HG02759 (cell line): Measurements from ENCODE around the gene GIGYF1.
A peak's percentile ranks its signal among the peaks of the same experiment; 100 is the strongest.
"Not testable (repeated sequence)": the region's sequence is repeated elsewhere in the genome, so short reads cannot be mapped to it uniquely, and the experiment has no call there.

ENCODE experiments used
- ATAC-seq: cut with Tn5 transposase; IDR thresholded peaks from one replicate; pipeline ENCODE4 v1.9.1; 2021; ENCODE audit warnings: mild to moderate bottlenecking, moderate library complexity; ENCODE audit not compliant: unreplicated experiment

Gene GIGYF1

DNA sequence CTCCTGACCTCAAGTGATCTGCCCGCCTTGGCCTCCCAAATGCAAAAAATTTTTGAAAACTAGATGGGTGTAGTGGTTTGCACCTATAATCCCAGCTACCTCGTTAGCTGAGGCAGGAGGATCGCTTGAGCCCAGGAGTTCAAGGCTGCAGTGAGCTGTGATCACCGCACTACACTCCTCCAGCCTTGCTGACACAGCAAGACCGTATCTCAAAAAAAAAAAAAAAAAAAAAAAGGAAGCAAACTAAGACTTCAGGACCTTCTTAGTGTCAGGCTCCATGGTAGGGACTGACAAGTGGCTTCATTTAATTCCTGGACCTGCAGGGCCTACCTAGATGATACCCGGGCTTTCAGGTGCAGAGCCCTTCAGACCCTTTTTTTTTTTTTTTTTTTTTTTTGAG, 14.3 kb upstream of the GIGYF1 start:
- no peak for ATAC-seq

GRCh38 chr7:100706672-100707311, 12.7 kb upstream of the GIGYF1 start:
- ATAC-seq = no peak

- ATAC-seq = peak; percentile 93
Measured at GRCh38 chr7:100705753-100706671, 12.0 kb upstream of the GIGYF1 start, which contains the start of gene POP7. Gene POP7 (plus strand): TSS chr7:100706121. CDS start chr7:100706831, 710 bp downstream.

GRCh38 chr7:100705320-100705752, 11.3 kb upstream of the GIGYF1 start:
- ATAC-seq = peak; percentile 60

GRCh38 chr7:100701089-100701488, 7.0 kb upstream of the GIGYF1 start:
- ATAC-seq = not testable (repeated sequence)

GRCh38 chr7:100699018-100699417, 5.0 kb upstream of the GIGYF1 start:
- no peak for ATAC-seq

DNA sequence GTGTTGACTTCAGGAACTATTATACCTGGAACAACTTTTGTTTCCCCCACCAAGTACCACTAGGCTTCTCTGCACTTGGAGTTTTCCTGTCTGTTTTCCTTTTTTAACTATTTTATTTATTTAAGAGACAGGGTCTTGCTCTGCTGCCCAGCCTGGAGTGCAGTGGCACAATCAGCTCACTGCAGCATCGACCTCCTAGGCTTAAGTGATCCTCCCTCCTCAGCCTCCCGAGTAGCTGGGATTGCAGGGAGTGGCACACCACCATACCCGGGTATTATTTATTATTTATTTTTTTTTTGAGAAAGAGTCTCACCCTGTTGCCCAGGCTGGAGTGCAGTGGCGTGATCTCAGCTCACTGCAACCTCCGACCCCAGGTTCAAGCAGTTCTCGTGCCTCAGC, 2.1 kb upstream of the GIGYF1 start:
- no peak for ATAC-seq

DNA sequence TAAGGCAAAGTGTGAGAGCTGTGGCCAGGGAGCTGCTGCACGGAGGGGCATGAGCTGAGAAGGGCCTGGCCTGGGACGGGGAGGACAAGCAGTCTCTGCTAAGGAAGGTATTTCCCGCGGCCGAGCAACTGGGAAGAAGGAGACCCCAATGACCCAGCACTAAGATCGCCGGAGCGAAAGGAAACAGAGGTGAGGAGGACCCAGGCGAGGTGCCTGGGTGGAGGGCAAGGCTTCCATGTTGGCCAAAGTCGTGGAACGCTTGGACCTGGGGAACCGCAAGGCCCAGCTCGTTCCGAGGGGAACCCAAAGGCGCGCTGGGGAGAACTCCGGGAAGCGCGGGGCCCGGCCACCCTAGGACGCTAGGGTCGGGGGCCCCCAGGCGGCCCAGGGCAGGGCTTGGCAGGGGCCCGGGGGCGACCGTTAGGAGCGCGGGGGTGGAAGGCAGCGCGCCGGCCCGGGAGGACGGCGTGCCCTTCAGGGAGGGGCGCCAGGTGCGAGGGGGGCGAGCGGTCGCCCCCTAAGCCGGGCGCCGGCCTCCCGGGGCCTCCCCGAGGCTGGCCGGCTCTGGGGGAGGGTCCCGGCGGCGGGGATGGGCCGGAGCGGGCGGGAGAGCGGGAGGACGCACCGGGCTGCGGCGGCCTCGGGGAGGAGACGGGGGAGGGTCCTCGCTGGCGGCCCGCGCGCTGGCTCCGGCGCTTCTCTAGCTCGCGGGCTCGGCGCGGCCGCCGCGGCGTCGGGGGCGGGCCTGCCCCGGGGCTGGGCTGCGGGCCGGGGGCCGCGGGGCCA, 545 bp downstream of the GIGYF1 start:
- ATAC-seq = peak; percentile 34

DNA sequence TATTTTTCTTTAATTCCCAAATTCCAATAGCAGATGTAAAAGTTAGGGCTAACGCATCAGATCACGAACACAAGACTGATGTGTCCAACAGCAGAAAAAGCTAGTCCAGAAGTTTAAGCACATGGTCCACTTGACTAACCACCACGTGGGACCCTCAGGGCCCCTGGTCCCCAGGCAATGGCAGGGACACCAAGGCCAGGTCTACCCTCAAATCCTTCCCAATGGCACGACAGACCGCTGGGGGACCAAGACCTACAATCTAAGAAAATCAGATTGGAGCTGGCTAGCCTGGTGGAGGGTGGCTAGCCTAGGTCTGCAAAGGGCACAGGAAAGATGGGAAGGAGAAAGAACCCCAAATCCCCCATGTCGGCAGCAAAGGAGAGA, 1.5 kb downstream of the GIGYF1 start:
- ATAC-seq = no peak

- peak; percentile 28 for ATAC-seq
Measured at GRCh38 chr7:100691676-100692577, 2.1 kb downstream of the GIGYF1 start.

DNA sequence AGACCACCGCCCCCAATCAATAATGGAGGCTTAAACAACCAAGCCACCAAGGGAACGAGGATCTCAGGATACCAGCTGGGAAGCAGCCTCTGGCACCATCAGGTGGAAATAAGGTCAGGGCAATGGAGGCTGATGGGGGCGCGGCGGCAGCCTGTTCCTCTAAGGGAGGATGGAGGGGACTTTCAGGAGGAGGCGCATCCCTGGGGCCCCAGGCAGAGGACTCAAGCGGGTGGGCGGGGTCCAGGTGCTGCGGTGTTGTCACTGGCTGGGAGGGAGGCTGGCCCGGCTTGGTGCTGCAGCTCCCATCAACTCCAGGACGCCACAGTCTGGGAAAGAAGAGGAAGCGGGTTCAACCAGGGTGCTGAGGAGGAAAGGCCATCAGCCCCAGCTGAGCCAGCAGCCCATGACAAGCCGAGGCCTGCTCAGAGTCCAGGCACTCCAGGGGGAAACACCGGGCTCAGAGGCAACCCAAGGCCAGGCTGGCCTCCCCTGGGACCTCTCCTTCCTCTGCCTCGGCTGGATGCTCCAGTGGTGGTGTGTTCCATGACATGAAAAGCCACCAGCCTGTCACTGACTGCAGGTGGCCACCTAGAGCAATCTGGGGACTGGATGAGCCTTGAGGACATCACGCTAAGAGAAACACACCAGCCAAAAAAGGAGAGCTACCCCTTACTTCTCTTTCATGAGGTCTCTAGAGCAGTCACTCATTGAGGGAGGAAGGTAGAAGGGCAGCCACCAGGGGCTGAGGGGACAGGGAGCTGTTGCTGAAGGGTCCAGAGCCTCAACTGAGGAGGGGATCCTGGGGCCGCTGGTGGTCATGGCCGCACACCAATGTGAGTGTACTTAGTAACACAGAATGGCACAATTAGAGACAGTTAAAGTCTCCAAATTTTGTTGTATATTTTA, 4.6 kb downstream of the GIGYF1 start:
- ATAC-seq = no peak

GRCh38 chr7:100688326-100688860, 5.7 kb downstream of the GIGYF1 start:
- ATAC-seq = no peak

DNA sequence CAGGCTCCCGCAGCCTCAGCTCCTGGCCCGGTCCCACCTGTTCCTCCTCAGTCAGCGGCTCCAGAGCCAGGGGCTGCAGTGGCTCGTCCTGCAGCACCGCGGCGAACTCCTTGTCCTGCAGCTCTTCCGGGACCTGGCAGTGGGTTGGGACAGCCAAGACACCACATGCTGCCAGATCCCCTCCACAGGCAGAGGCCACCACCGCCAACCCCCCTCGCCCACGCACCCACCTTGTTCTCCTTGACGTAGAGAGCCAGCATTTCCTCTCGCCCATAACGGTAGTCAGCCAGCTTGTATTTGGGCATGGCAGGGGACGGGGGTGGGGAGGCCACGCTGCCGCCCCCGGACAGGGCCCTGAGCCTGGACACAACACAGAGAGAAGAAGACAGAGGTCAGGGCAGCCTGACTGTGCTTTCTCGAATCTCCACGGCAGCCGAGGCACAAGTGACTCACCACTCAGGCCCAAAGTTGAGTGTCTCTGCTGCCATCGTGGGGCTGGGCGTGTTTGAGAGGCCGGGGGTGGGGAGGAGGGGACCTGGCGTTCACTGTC, 6.2 kb downstream of the GIGYF1 start:
- ATAC-seq = no peak

DNA sequence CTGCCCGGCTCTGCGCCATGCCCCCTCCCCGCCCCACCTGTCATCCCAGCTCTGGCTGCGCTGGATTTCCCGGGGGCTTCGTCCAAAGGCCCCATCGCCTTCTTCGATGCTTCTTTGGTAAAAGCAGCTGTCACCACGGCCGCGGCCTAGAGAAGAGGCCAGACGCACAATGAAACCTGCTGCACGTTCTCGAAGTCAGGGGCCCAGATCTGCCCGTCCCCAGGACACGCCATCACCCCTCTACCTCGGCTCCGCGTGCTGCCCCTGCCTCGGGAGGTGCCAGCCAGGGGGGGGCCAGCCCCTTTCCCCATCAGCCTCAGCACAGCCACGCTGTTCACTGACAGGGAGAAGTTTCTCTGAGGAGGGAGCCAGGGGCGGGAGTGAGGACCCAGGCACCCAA, 6.8 kb downstream of the GIGYF1 start:
- ATAC-seq = no peak

DNA sequence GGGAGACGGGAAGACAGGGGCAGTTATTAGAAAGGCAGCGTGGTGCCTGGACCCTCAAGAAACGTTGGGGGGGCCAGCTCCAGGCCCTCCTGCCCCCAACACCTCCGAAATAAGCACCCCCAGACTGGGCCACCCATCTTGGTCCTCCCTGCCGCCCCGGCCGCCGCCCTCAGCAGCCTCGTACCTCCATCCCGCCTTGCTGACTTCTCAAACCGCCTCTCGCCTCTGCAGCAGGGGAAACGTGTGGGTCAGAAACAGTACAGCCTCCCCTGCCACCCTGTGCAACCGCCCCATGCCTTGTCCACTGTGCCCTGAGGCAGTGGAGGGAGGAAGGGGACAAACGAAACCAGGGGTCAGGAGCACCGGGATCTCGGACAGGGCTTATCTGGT, 7.2 kb downstream of the GIGYF1 start:
- no peak for ATAC-seq

GRCh38 chr7:100686201-100686821, 7.7 kb downstream of the GIGYF1 start:
- no peak for ATAC-seq

DNA sequence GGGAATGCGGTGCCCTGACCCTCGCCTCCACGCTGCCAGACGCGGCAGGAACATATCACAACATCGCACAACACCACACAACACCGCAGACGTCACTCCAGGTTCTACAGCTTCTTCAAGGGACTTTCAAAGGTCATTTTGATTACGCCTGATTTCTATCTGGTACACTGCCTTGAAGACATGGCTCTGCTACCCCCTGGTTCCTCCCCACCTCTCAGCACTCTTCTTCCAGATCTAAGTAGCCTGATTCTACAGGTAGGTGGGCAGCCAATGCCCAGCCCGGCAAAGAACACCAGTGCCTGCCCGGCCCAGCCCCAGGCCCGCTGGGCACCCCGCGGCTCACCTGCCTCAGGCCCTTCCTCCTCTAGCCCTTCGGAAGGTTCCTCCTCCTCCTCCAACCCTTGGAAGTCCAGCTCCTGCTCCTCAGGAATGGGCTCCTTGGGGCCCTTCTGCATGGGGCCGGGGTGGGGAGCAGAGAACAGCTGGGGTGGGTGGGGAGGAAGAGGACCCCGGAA, 8.4 kb downstream of the GIGYF1 start:
- no peak for ATAC-seq

GRCh38 chr7:100685049-100685605, 8.9 kb downstream of the GIGYF1 start:
- no peak for ATAC-seq
